Measurements from ENCODE around the gene ERG. TPM values are rescaled to one million over a fixed set of nuclear protein-coding genes. Genes with fewer than 3 reads are reported as not detected.

ERG gene
- total RNA-seq, 3 donors from 2014 or later, result 12.2 to 21.0 (median 14.0) TPM

DNA sequence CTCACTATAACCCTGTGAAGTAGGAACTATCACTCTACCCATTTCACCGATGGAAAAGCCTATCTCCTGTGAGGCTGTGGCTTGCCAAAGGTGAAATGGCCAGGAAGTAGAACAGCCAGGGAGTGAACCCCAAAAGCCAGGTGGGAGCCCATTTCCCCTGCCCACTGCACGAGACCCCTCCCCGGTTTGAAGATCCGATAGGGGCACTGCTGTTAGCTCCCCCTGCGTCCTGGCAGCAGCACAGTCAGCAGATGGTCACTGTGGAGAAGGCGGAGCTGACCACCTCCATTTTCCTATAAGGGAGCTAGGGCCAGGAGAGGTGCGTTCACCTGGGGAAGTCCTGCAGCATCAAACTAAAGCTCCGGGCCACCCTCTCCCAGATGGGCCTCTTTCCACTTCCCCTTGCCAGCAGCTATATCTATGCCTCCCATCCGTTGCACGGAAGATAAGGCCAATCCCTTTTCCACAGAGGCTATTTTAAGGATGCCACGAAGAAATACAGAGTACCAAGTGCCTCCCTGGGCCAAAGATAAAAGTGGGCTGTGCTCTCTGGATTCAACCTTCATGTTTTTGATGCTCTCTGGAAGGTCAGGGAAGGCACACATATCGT lies 7.8 kb downstream of the ERG start:
- Histone ChIP-seq H3K27ac (peak overlapping the region in 1 of 2 donors; percentile 48), H3K36me3 (no peaks in the 10 kb centered on the region), H3K27me3 (no peaks in the 10 kb centered on the region), H3K4me3 (no peak overlapping the region), H3K9me3 (no peaks in the 10 kb centered on the region), H3K4me1 (no peaks in the 10 kb centered on the region)
- no peak for DNase-seq (ENCODE audit: low spot score in 2 of 2)
- TF ChIP-seq POLR2AphosphoS5 (IDR thresholded peaks at IDR 0.05) (no peak), CTCF (IDR thresholded peaks at IDR 0.05) (no peak), POLR2A (IDR thresholded peaks at IDR 0.05) (no peak)
- intact Hi-C loops (cut with DNase I; ENCODE audit: low total_unique reads), result no loop called here

DNA sequence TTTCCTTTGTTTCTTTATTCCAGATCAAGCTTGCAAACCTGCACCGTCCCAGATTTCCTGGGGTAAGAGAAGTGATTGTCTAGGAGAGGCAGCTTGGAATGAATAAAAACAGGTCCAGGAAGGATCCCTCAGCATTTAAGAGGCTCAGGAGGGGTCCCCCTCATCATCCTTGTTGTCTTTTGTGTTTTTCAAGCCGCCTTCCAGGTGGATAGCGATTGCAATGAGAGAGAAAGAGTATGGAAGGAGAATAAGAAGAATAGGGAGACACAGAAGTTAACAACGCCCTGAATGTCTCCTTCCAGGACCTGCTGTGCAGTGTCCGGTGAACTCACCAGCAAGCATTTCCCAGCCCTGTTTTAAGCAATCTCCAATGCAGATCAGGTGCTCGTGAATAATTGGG lies 8.5 kb downstream of the ERG start:
- Histone ChIP-seq H3K36me3 (no peaks in the 10 kb centered on the region), H3K9me3 (no peaks in the 10 kb centered on the region), H3K27ac (peak overlapping the region in 1 of 2 donors; percentile 61), H3K27me3 (no peaks in the 10 kb centered on the region), H3K4me1 (no peaks in the 10 kb centered on the region), H3K4me3 (no peak overlapping the region)
- DNase-seq (ENCODE audit: low spot score in 2 of 2), result no peak
- TF ChIP-seq CTCF (IDR thresholded peaks at IDR 0.05), result no peak
- TF ChIP-seq POLR2AphosphoS5 (IDR thresholded peaks at IDR 0.05), result no peak
- TF ChIP-seq POLR2A (IDR thresholded peaks at IDR 0.05), result no peak
- intact Hi-C loops (cut with DNase I; ENCODE audit: low total_unique reads), result no loop called here

- no peaks in the 10 kb centered on the region for H3K36me3 ChIP-seq
- DNase-seq (ENCODE audit: low spot score in 2 of 2), result no peak
- no peaks in the 10 kb centered on the region for H3K27me3 ChIP-seq
- H3K27ac ChIP-seq, result peak overlapping the region in 1 of 2 donors; percentile 61
- intact Hi-C loops (cut with DNase I; ENCODE audit: low total_unique reads), result no loop called here
- no peaks in the 10 kb centered on the region for H3K9me3 ChIP-seq
- no peak overlapping the region for H3K4me3 ChIP-seq
- TF ChIP-seq CTCF (IDR thresholded peaks at IDR 0.05), result no peak
- TF ChIP-seq POLR2AphosphoS5 (IDR thresholded peaks at IDR 0.05), result no peak
- H3K4me1 ChIP-seq, result no peaks in the 10 kb centered on the region
These were observed 9.0 kb downstream of the ERG start for GRCh38 chr21:38489271-38489652.

DNA sequence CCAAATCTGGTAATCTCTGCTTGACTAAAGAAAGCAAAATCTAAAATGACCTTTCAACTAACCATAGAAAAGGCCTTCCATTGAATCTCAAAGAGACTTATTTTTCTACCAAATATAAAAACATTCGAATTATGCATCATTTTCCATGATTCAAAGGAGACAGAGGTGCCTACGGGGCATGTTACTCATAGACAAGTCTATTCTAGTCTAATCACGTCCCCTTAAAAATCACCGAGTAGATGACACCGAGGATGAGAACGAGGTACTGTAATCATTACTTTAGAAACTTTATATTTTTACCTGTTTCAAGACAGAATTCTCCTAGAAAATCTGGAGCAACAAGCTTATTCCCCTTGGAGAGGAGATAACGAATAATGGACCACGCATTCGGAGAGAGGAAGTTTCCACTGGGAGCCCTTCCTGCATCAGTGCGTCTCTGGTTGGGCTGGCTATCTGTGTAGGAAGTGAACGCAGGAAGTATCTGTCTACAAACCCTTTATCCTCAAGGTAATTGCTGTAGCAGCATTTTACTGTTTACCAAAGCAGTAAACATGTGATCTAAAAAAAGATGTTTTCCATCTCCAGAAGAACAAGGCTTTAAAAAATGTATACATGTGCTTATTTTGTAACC lies 9.5 kb downstream of the ERG start:
- no peaks in the 10 kb centered on the region for H3K4me1 ChIP-seq
- no peak for DNase-seq (ENCODE audit: low spot score in 2 of 2)
- intact Hi-C loops (cut with DNase I; ENCODE audit: low total_unique reads), result no loop called here

More for the DNA sequence above, 9.5 kb downstream of the ERG start:
- Histone ChIP-seq H3K27ac (peak overlapping the region; percentile 7 to 61), H3K4me3 (no peak overlapping the region), H3K9me3 (no peaks in the 10 kb centered on the region), H3K27me3 (no peaks in the 10 kb centered on the region), H3K36me3 (no peaks in the 10 kb centered on the region)
- TF ChIP-seq POLR2A (IDR thresholded peaks at IDR 0.05), result no peak
- TF ChIP-seq CTCF (IDR thresholded peaks at IDR 0.05), result no peak
- TF ChIP-seq POLR2AphosphoS5 (IDR thresholded peaks at IDR 0.05), result no peak
